Subcutaneous abdominal adipose tissue (tissue), 5 donors: ENCODE measurements around the gene BPIFB1.

Experiments used
- H3K27ac ChIP-seq: one replicate; pipeline ENCODE4 v1.7.0; 2013; ENCODE audit warnings: low read depth, mild to moderate bottlenecking, inconsistent platforms, low read length, moderate library complexity
- H3K27me3 ChIP-seq, 5 donors: one replicate each; pipeline ENCODE4 v1.7.0; 2013; ENCODE audit warnings: low read length in 5 of 5, inconsistent platforms in 1 of 5; ENCODE audit not compliant: control insufficient read depth in 5 of 5, insufficient read depth in 4 of 5
- H3K36me3 ChIP-seq, 5 donors: one replicate each; pipeline ENCODE4 v1.7.0; 2013; ENCODE audit warnings: low read length in 5 of 5; ENCODE audit not compliant: control insufficient read depth in 5 of 5, insufficient read depth in 5 of 5
- H3K4me1 ChIP-seq, 5 donors: one replicate each; pipeline ENCODE4 v1.7.0; 2013; ENCODE audit warnings: low read length in 5 of 5, mild to moderate bottlenecking in 3 of 5, moderate library complexity in 1 of 5; ENCODE audit not compliant: control insufficient read depth in 5 of 5, insufficient read depth in 5 of 5
- H3K4me3 ChIP-seq, 5 donors: one replicate each; pipeline ENCODE4 v1.7.0; 2013; ENCODE audit warnings: low read length in 5 of 5, low read depth in 1 of 5
- H3K9ac ChIP-seq, 5 donors: one replicate each; pipeline ENCODE4 v1.7.0; 2013; ENCODE audit warnings: low read length in 5 of 5, mild to moderate bottlenecking in 4 of 5, moderate library complexity in 3 of 5
- H3K9me3 ChIP-seq, 5 donors: one replicate each; pipeline ENCODE4 v1.7.0; 2013; ENCODE audit warnings: low read length in 5 of 5; ENCODE audit not compliant: control insufficient read depth in 5 of 5
- donor health status: healthy.
- donor health status: healthy.
- donor health status: healthy.
- donor health status: healthy.
- donor health status: healthy.

Gene BPIFB1

GRCh38 chr20:33249456-33249855, 33.6 kb upstream of the BPIFB1 start:
- Histone ChIP-seq H3K4me1 (no peaks in the 10 kb centered on the region), H3K27ac (no peak overlapping the region), H3K9ac (no peak overlapping the region), H3K27me3 (no peaks in the 10 kb centered on the region), H3K36me3 (no peaks in the 10 kb centered on the region), H3K4me3 (no peak overlapping the region), H3K9me3 (no peaks in the 10 kb centered on the region)

GRCh38 chr20:33250666-33251065, 32.3 kb upstream of the BPIFB1 start:
- no peaks in the 10 kb centered on the region for H3K9me3 ChIP-seq
- H3K27me3 ChIP-seq = no peaks in the 10 kb centered on the region
- H3K4me3 ChIP-seq = no peak overlapping the region
- no peak overlapping the region for H3K27ac ChIP-seq
- no peaks in the 10 kb centered on the region for H3K4me1 ChIP-seq
- H3K9ac ChIP-seq = no peak overlapping the region
- H3K36me3 ChIP-seq = no peaks in the 10 kb centered on the region

GRCh38 chr20:33251496-33251895, 31.5 kb upstream of the BPIFB1 start:
- Histone ChIP-seq H3K27ac (no peak overlapping the region), H3K4me3 (no peak overlapping the region), H3K4me1 (no peaks in the 10 kb centered on the region), H3K9me3 (peaks cover 0 to 2% (median 0%) of the 10 kb centered on the region in 5 donors), H3K9ac (no peak overlapping the region), H3K27me3 (no peaks in the 10 kb centered on the region), H3K36me3 (no peaks in the 10 kb centered on the region)

GRCh38 chr20:33252460-33252859, 30.6 kb upstream of the BPIFB1 start:
- Histone ChIP-seq H3K9me3 (peaks cover 0 to 2% (median 0%) of the 10 kb centered on the region in 5 donors), H3K36me3 (no peaks in the 10 kb centered on the region), H3K27me3 (no peaks in the 10 kb centered on the region), H3K4me3 (no peak overlapping the region), H3K4me1 (no peaks in the 10 kb centered on the region), H3K9ac (no peak overlapping the region), H3K27ac (no peak overlapping the region)

- no peak overlapping the region for H3K4me3 ChIP-seq
- H3K36me3 ChIP-seq = no peaks in the 10 kb centered on the region
- H3K27ac ChIP-seq = no peak overlapping the region
- H3K9me3 ChIP-seq = peaks cover 0 to 2% (median 0%) of the 10 kb centered on the region in 5 donors
- peaks cover 0 to 3% (median 0%) of the 10 kb centered on the region in 5 donors for H3K27me3 ChIP-seq
- no peaks in the 10 kb centered on the region for H3K4me1 ChIP-seq
- H3K9ac ChIP-seq = no peak overlapping the region
Measured at GRCh38 chr20:33255005-33255404, 28.0 kb upstream of the BPIFB1 start.

- Histone ChIP-seq H3K4me3 (no peak overlapping the region), H3K9ac (no peak overlapping the region), H3K27me3 (peaks cover 0 to 3% (median 0%) of the 10 kb centered on the region in 5 donors), H3K27ac (no peak overlapping the region), H3K36me3 (no peaks in the 10 kb centered on the region), H3K4me1 (peaks cover 0 to 4% (median 0%) of the 10 kb centered on the region in 5 donors), H3K9me3 (peaks cover 2 to 6% (median 3%) of the 10 kb centered on the region in 5 donors)
Measured at GRCh38 chr20:33257237-33257636, 25.8 kb upstream of the BPIFB1 start.

- Histone ChIP-seq H3K4me3 (no peak overlapping the region), H3K27me3 (peaks cover 0 to 8% (median 3%) of the 10 kb centered on the region in 5 donors), H3K9ac (no peak overlapping the region), H3K9me3 (peaks cover 2 to 6% (median 3%) of the 10 kb centered on the region in 5 donors), H3K4me1 (peaks cover 0 to 4% (median 0%) of the 10 kb centered on the region in 5 donors), H3K36me3 (no peaks in the 10 kb centered on the region), H3K27ac (no peak overlapping the region)
Measured at GRCh38 chr20:33259371-33259770, 23.6 kb upstream of the BPIFB1 start.

GRCh38 chr20:33261465-33261864, 21.5 kb upstream of the BPIFB1 start:
- peaks cover 4 to 15% (median 8%) of the 10 kb centered on the region in 5 donors for H3K27me3 ChIP-seq
- peaks cover 0 to 6% (median 3%) of the 10 kb centered on the region in 5 donors for H3K9me3 ChIP-seq
- peaks cover 0 to 4% (median 0%) of the 10 kb centered on the region in 5 donors for H3K4me1 ChIP-seq
- H3K27ac ChIP-seq = no peak overlapping the region
- H3K4me3 ChIP-seq = no peak overlapping the region
- H3K36me3 ChIP-seq = no peaks in the 10 kb centered on the region
- H3K9ac ChIP-seq = no peak overlapping the region

- H3K36me3 ChIP-seq = no peaks in the 10 kb centered on the region
- H3K4me1 ChIP-seq = peaks cover 0 to 4% (median 0%) of the 10 kb centered on the region in 5 donors
- peaks cover 0 to 6% (median 3%) of the 10 kb centered on the region in 5 donors for H3K9me3 ChIP-seq
- H3K9ac ChIP-seq = no peak overlapping the region
- H3K4me3 ChIP-seq = no peak overlapping the region
- H3K27me3 ChIP-seq = peaks cover 6 to 19% (median 11%) of the 10 kb centered on the region in 5 donors
- no peak overlapping the region for H3K27ac ChIP-seq
Measured at GRCh38 chr20:33262658-33263065, 20.4 kb upstream of the BPIFB1 start.

GRCh38 chr20:33263784-33264183, 19.2 kb upstream of the BPIFB1 start:
- Histone ChIP-seq H3K27me3 (peaks cover 11 to 25% (median 13%) of the 10 kb centered on the region in 5 donors), H3K27ac (no peak overlapping the region), H3K4me1 (peaks cover 0 to 4% (median 0%) of the 10 kb centered on the region in 5 donors), H3K9me3 (peaks cover 0 to 6% (median 3%) of the 10 kb centered on the region in 5 donors), H3K9ac (no peak overlapping the region), H3K36me3 (no peaks in the 10 kb centered on the region), H3K4me3 (no peak overlapping the region)
